ENCODE data around the gene ODC1.
"Not testable (repeated sequence)": the region's sequence is repeated elsewhere in the genome, so short reads cannot be mapped to it uniquely, and the experiment has no call there.

ODC1 gene

DNA sequence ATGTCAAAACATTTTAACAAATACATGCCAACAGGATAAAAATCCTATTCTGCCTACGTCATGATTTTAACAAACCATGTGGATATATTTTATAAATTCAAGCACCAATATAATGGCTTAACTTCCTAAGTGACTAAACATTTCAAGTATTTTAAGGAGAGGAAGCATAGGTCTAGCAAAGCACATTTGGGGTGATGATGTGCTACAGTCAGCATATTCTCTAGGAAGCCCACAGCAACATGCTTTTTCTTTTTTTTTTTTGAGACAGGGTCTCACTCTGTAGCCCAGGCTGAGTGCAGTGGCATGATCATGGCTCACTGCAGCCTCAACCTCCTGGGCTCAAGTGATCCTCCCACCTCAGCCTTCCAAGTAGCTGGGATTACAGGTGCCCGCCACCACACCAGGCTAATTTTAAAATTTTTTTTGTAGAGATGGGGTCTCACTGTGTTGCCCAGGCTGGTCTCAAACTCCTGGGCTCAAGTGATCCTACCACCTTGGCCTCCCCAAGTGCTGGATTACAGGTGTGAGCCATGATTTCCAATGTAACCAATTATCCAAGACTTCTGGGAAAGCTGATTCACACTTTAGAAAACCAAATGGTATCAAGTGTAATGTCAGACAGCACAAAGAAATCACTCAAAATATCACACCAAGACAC is 5.5 kb downstream of the ODC1 start:
- H3K36me3 ChIP-seq (ENCODE audit: insufficient read depth, low read length) = peaks cover 75% of the 10 kb centered on the region
- not testable (repeated sequence) for H3K27me3 ChIP-seq (ENCODE audit: insufficient read depth, low read length); H2AFZ ChIP-seq (ENCODE audit: low read depth, low read length); H3K4me3 ChIP-seq (ENCODE audit: low read length); H3K9me3 ChIP-seq (ENCODE audit: low read length)
- peaks cover 23% of the 10 kb centered on the region for H3K4me1 ChIP-seq (ENCODE audit: insufficient read depth, low read length)

DNA sequence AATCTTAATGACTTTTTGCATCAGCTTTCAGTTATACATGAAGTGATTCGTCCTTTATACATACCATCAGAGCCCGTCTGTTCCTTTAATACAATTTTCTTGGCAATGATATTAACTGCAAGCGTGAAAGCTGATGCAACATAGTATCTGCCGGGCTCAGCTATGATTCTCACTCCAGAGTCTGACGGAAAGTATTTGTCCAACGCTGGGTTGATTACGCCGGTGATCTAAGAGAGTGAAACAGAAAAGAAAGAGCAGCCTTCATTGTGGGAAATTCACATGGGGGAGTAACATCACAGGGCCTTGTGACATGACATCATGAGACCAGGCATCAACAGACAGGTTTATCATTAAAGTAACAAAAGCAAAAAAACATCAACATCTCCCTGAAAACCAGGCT is 6.2 kb downstream of the ODC1 start:
- Histone ChIP-seq H3K4me1 (ENCODE audit: insufficient read depth, low read length) (peaks cover 23% of the 10 kb centered on the region), H3K9me3 (ENCODE audit: low read length) (no peaks in the 10 kb centered on the region), H3K4me3 (ENCODE audit: low read length) (no peak overlapping the region), H3K27me3 (ENCODE audit: insufficient read depth, low read length) (no peaks in the 10 kb centered on the region), H2AFZ (ENCODE audit: low read depth, low read length) (no peak overlapping the region), H3K36me3 (ENCODE audit: insufficient read depth, low read length) (peaks cover 75% of the 10 kb centered on the region)

DNA sequence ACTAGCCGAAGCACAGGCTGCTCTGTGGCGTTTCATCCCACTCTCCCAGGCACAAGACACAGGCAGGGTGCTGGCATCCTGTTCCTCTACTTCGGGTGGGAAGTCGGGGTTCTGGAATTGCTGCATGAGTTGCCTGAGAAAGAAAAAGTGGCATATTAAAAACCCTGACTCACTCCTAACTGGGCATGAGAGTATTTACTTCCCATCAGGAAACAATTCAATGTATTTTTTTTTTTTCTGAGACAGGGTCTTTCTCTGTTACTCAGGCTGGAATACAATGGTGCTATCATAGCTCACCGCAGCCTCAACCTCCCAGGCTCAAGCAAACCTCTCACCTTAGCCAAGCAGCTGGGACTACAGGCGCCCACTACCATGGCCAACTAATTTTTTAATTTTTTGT is 7.4 kb downstream of the ODC1 start:
- Histone ChIP-seq H3K27me3 (ENCODE audit: insufficient read depth, low read length) (no peaks in the 10 kb centered on the region), H2AFZ (ENCODE audit: low read depth, low read length) (no peak overlapping the region), H3K4me3 (ENCODE audit: low read length) (no peak overlapping the region), H3K9me3 (ENCODE audit: low read length) (no peaks in the 10 kb centered on the region), H3K36me3 (ENCODE audit: insufficient read depth, low read length) (peaks cover 73% of the 10 kb centered on the region), H3K4me1 (ENCODE audit: insufficient read depth, low read length) (peaks cover 18% of the 10 kb centered on the region)

- H3K4me3 ChIP-seq (ENCODE audit: low read length) = no peak overlapping the region
- H3K27me3 ChIP-seq (ENCODE audit: insufficient read depth, low read length) = no peaks in the 10 kb centered on the region
- peaks cover 68% of the 10 kb centered on the region for H3K36me3 ChIP-seq (ENCODE audit: insufficient read depth, low read length)
- H2AFZ ChIP-seq (ENCODE audit: low read depth, low read length) = no peak overlapping the region
- no peaks in the 10 kb centered on the region for H3K9me3 ChIP-seq (ENCODE audit: low read length)
- H3K4me1 ChIP-seq (ENCODE audit: insufficient read depth, low read length) = peaks cover 10% of the 10 kb centered on the region
Measured at GRCh38 chr2:10439971-10440370, 8.2 kb downstream of the ODC1 start.

- Histone ChIP-seq H3K4me3 (ENCODE audit: low read length) (no peak overlapping the region), H3K27me3 (ENCODE audit: insufficient read depth, low read length) (no peaks in the 10 kb centered on the region), H3K4me1 (ENCODE audit: insufficient read depth, low read length) (peaks cover 9% of the 10 kb centered on the region), H3K36me3 (ENCODE audit: insufficient read depth, low read length) (peaks cover 61% of the 10 kb centered on the region), H2AFZ (ENCODE audit: low read depth, low read length) (no peak overlapping the region), H3K9me3 (ENCODE audit: low read length) (no peaks in the 10 kb centered on the region)
Measured at GRCh38 chr2:10439185-10439879, 8.8 kb downstream of the ODC1 start.

DNA sequence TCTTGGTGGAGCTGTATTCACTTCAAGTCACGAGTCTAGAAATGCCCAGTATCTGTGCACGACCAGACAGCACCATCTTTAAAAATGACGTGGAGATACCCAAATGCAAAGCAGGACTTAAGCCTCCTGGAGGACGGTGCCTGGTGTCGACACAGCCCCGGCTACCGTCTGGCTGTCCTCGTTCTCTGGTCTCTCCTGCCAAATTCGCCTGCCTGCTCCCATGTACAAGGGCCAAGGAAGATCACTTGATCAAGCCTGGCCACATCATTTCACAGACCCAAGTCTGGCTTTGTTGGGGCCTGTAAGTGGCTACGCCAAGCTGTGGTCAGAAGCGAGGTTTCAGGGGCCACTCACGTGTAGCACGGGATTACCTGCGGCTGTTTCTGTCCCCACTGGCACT is 9.4 kb downstream of the ODC1 start:
- Histone ChIP-seq H2AFZ (ENCODE audit: low read depth, low read length) (no peak overlapping the region), H3K36me3 (ENCODE audit: insufficient read depth, low read length) (peaks cover 55% of the 10 kb centered on the region), H3K9me3 (ENCODE audit: low read length) (no peaks in the 10 kb centered on the region), H3K27me3 (ENCODE audit: insufficient read depth, low read length) (no peaks in the 10 kb centered on the region), H3K4me1 (ENCODE audit: insufficient read depth, low read length) (peaks cover 10% of the 10 kb centered on the region), H3K4me3 (ENCODE audit: low read length) (no peak overlapping the region)

DNA sequence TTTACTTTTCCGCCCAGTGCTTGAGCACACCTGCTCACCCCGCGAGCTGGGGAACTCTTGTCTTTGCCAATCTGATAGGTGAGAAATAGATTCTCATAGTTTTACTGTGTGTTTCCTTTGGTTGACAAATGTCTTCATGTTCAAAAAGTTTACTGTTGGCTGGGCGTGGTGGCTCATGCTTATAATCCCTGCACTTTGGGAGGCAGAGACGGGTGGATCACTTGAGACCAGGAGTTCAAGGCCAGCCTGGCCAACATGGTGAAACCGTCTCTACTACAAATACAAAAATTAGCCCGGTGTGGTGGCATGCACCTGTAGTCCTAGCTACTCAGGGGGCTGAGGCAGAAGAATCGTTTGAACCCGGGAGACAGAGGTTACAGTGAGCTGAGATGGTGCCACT is 10.3 kb downstream of the ODC1 start:
- peaks cover 46% of the 10 kb centered on the region for H3K36me3 ChIP-seq (ENCODE audit: insufficient read depth, low read length)
- H3K4me1 ChIP-seq (ENCODE audit: insufficient read depth, low read length) = peaks cover 13% of the 10 kb centered on the region
- H3K9me3 ChIP-seq (ENCODE audit: low read length) = no peaks in the 10 kb centered on the region
- H2AFZ ChIP-seq (ENCODE audit: low read depth, low read length) = no peak overlapping the region
- no peak overlapping the region for H3K4me3 ChIP-seq (ENCODE audit: low read length)
- no peaks in the 10 kb centered on the region for H3K27me3 ChIP-seq (ENCODE audit: insufficient read depth, low read length)

DNA sequence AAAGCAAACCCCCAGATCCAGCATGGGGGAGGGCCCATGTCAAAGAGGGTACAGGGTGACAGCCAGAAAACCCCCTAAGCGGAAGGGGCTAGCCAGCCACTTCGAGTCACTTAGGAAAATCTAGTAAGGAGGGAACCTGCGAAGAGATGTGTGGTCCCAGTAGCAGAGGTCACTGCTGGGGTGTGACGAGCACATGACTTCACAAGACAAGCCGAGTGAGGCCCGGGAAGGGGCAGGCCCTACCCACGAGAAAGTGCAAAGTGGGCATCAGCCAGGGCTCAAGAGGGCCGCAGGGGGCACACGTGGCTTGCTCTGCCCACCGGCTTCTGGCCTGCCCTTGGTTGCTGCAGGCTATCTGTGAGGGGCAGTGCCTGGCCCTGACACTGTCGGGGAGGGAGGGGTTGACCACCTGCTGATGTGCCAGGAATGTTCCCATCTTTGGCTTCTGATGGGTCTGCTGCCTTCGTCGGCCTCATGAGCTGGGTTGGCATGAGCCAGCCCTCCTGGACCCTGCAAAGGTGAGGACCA is 11.5 kb downstream of the ODC1 start:
- no peaks in the 10 kb centered on the region for H3K9me3 ChIP-seq (ENCODE audit: low read length)

GRCh38 chr2:10435820-10436204 is 12.3 kb downstream of the ODC1 start:
- H3K36me3 ChIP-seq (ENCODE audit: insufficient read depth, low read length) = peaks cover 27% of the 10 kb centered on the region
- no peaks in the 10 kb centered on the region for H3K9me3 ChIP-seq (ENCODE audit: low read length)

More for the DNA sequence above, 11.5 kb downstream of the ODC1 start:
- H3K4me1 ChIP-seq (ENCODE audit: insufficient read depth, low read length) = peaks cover 13% of the 10 kb centered on the region
- H3K36me3 ChIP-seq (ENCODE audit: insufficient read depth, low read length) = peaks cover 35% of the 10 kb centered on the region
- H2AFZ ChIP-seq (ENCODE audit: low read depth, low read length) = no peak overlapping the region
- H3K4me3 ChIP-seq (ENCODE audit: low read length) = no peak overlapping the region
- H3K27me3 ChIP-seq (ENCODE audit: insufficient read depth, low read length) = no peaks in the 10 kb centered on the region

DNA sequence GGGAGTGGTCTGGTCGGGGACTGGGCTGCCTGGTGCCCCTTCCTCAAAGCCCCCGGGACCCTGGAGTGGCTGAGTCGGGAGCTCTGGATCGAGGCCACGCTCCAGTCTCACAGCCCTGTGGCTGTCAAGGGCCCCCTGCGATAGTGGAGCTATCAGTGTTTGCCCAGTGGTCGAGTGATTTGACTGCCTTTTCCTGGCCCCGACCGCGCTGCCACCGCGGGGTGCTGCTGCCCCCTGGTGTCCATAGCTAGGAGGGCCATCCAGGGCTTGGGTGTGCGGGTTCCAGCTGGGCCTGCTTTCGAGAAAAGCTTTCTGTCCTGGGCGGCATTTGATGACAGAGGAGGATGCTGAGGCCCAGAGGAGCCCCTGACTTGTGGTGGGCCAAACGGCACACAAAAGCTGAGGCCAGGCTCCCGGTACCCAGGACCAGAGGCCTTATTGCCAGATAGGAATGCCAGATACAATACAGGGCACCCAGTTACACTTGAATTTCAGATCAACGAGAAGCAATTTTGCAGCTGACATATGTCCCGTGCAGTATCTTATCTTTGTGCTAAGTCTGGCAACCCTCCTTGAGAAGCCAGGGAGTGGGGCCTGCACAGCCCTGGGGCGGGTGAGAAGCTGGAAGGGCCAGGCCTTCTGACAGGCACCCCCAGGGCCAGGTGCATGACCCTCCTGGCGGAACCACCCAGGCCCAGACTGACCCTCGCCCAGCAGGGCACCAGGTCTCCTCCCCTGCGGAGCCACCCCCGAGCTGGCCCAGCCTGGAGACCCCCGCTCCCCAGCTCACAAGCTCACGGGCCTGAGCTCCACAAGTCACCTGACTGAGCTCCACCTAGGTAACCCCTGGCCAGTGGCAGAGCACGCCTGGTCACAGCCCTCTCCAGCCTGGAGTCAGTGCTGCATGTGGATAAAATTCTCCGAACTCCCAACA is 13.0 kb downstream of the ODC1 start:
- Histone ChIP-seq H3K27me3 (ENCODE audit: insufficient read depth, low read length) (no peaks in the 10 kb centered on the region), H2AFZ (ENCODE audit: low read depth, low read length) (no peak overlapping the region), H3K36me3 (ENCODE audit: insufficient read depth, low read length) (peaks cover 20% of the 10 kb centered on the region), H3K4me3 (ENCODE audit: low read length) (no peak overlapping the region), H3K9me3 (ENCODE audit: low read length) (no peaks in the 10 kb centered on the region), H3K4me1 (ENCODE audit: insufficient read depth, low read length) (peaks cover 13% of the 10 kb centered on the region)

More at GRCh38 chr2:10435820-10436204, 12.3 kb downstream of the ODC1 start:
- peaks cover 13% of the 10 kb centered on the region for H3K4me1 ChIP-seq (ENCODE audit: insufficient read depth, low read length)
- H3K4me3 ChIP-seq (ENCODE audit: low read length) = no peak overlapping the region
- no peak overlapping the region for H2AFZ ChIP-seq (ENCODE audit: low read depth, low read length)
- no peaks in the 10 kb centered on the region for H3K27me3 ChIP-seq (ENCODE audit: insufficient read depth, low read length)

GRCh38 chr2:10433947-10434885 is 13.9 kb downstream of the ODC1 start:
- no peak overlapping the region for H3K4me3 ChIP-seq (ENCODE audit: low read length)
- H3K4me1 ChIP-seq (ENCODE audit: insufficient read depth, low read length) = peaks cover 13% of the 10 kb centered on the region
- H3K27me3 ChIP-seq (ENCODE audit: insufficient read depth, low read length) = no peaks in the 10 kb centered on the region
- no peaks in the 10 kb centered on the region for H3K9me3 ChIP-seq (ENCODE audit: low read length)
- H3K36me3 ChIP-seq (ENCODE audit: insufficient read depth, low read length) = peaks cover 11% of the 10 kb centered on the region
- no peak overlapping the region for H2AFZ ChIP-seq (ENCODE audit: low read depth, low read length)

GRCh38 chr2:10433264-10433946 is 14.7 kb downstream of the ODC1 start:
- Histone ChIP-seq H3K4me3 (ENCODE audit: low read length) (no peak overlapping the region), H3K4me1 (ENCODE audit: insufficient read depth, low read length) (peaks cover 13% of the 10 kb centered on the region), H3K9me3 (ENCODE audit: low read length) (no peaks in the 10 kb centered on the region)

More at GRCh38 chr2:10433264-10433946, 14.7 kb downstream of the ODC1 start:
- Histone ChIP-seq H3K36me3 (ENCODE audit: insufficient read depth, low read length) (peaks cover 3% of the 10 kb centered on the region), H3K27me3 (ENCODE audit: insufficient read depth, low read length) (no peaks in the 10 kb centered on the region), H2AFZ (ENCODE audit: low read depth, low read length) (no peak overlapping the region)
